Muscle of back (tissue), 13 donors: ENCODE data around the gene SCARF2. TPM values are rescaled to one million over a fixed set of nuclear protein-coding genes. Genes with fewer than 3 reads are reported as not detected.
"Not testable (repeated sequence)": the region's sequence is repeated elsewhere in the genome, so short reads cannot be mapped to it uniquely, and the experiment has no call there.

ENCODE experiments used
- DNase-seq, 3 donors: peaks; one replicate each; pipeline versions ENCODE4 v3.0.0 to v3.0.0-alpha.2; 2013
- long read RNA-seq, 9 donors: transcript quantifications; one replicate each; lab custom pipeline, GENCODE V29; 2026
- polyA plus RNA-seq, 10 donors: library from polyadenylated mRNA; unstranded; fragments of 120-200 nt; gene quantifications; one replicate each; pipeline ENCODE4 v1.2.1, GENCODE V29; 2013; ENCODE audit not compliant: insufficient read length in 10 of 10

SCARF2 gene, protein sequence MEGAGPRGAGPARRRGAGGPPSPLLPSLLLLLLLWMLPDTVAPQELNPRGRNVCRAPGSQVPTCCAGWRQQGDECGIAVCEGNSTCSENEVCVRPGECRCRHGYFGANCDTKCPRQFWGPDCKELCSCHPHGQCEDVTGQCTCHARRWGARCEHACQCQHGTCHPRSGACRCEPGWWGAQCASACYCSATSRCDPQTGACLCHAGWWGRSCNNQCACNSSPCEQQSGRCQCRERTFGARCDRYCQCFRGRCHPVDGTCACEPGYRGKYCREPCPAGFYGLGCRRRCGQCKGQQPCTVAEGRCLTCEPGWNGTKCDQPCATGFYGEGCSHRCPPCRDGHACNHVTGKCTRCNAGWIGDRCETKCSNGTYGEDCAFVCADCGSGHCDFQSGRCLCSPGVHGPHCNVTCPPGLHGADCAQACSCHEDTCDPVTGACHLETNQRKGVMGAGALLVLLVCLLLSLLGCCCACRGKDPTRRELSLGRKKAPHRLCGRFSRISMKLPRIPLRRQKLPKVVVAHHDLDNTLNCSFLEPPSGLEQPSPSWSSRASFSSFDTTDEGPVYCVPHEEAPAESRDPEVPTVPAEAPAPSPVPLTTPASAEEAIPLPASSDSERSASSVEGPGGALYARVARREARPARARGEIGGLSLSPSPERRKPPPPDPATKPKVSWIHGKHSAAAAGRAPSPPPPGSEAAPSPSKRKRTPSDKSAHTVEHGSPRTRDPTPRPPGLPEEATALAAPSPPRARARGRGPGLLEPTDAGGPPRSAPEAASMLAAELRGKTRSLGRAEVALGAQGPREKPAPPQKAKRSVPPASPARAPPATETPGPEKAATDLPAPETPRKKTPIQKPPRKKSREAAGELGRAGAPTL
- polyA plus RNA-seq: 10 to 100 TPM in 9 of 10 donors, 1 to 10 TPM in 1; 9.5 to 21.0 (median 14.5) TPM
- long read RNA-seq, donor 1, partial matches to known transcripts: 0 of 1 reads
- long read RNA-seq, donor 1, other reads (novel, unspliced or antisense): 0 of 1 reads
- long read RNA-seq, donor 2, partial matches to known transcripts: 0 of 1 reads
- long read RNA-seq, donor 2, other reads (novel, unspliced or antisense): 0 of 1 reads
- long read RNA-seq, donor 3: 0 reads
- long read RNA-seq, donor 4, partial matches to known transcripts: 0 of 5 reads
- long read RNA-seq, donor 4, other reads (novel, unspliced or antisense): 0 of 5 reads
- long read RNA-seq, donor 5, partial matches to known transcripts: 0 of 4 reads
- long read RNA-seq, donor 5, other reads (novel, unspliced or antisense): 0 of 4 reads
- long read RNA-seq, donor 6, partial matches to known transcripts: 0 of 1 reads
- long read RNA-seq, donor 6, other reads (novel, unspliced or antisense): 0 of 1 reads
- long read RNA-seq, donor 7, partial matches to known transcripts: 0 of 2 reads
- long read RNA-seq, donor 7, other reads (novel, unspliced or antisense): 0 of 2 reads
- long read RNA-seq, donor 8, partial matches to known transcripts: 0 of 4 reads
- long read RNA-seq, donor 8, other reads (novel, unspliced or antisense): 0 of 4 reads
- long read RNA-seq, donor 9, partial matches to known transcripts: 0 of 1 reads
- long read RNA-seq, donor 9, other reads (novel, unspliced or antisense): 0 of 1 reads

DNA sequence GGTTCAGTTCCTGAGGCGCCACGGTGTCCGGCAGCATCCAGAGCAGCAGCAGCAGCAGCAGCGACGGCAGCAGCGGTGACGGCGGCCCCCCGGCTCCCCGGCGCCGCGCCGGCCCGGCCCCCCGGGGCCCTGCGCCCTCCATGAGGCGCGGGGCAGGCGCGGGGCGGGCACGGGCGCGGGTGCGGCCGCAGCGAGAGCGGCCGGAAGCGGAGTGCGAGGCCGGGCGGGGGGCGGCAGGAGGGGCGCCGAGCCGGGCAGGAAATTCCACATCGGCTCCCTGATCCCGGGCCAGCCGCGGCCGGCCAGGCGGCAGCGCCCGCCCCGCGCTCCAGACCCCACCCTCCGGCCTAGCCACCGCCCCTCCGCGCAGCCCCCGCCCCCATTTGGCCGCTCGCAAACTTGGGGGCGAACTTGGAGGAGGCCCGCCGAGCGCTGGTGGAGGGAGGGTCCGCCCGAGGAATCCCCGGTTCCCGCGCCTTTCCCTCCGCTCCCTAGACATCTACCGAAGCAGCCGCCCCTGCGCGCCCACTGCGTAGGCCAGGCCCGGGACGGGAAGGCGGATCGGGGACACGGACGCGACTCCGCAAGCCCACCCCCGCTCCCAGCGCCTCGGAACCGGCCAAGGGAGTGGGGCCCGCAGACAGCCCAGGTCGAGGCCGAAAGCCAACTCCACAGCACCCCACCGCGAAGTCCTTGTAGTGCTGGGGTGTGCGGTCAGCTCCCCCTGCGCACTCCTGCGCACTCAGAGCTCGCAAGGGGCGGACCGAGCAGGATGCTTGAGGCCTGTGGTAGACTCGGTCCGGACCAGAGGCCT is at the start of gene SCARF2:
Gene SCARF2 (minus strand): TSS at position 213 of the 814 bp plus-strand sequence. CDS start 71 bp downstream, at position 142.
- peak; percentile 64 to 92 (median 84) for DNase-seq

DNA sequence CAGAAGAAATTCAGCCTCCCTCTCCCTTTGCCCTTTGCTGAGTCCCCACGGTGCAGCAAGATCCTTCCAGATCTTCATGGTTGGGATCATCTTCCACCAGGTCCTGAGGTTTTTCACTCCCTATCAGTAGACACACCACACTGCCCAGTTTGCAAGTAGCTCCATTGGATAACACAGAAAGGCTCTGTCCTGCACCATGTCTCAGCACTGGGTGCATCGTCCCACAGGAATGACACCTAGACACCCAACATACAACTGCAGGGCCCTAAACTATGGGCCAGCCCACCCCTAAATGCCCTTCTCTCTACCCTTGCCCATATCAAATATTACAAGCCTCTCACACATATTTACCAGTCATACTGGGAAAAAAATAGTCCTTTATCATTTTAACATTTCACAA is 48.6 kb upstream of the SCARF2 start:
- no peak for DNase-seq

- DNase-seq: no peak
Observed at GRCh38 chr22:20484948-20485683, 47.5 kb upstream of the SCARF2 start.

DNA sequence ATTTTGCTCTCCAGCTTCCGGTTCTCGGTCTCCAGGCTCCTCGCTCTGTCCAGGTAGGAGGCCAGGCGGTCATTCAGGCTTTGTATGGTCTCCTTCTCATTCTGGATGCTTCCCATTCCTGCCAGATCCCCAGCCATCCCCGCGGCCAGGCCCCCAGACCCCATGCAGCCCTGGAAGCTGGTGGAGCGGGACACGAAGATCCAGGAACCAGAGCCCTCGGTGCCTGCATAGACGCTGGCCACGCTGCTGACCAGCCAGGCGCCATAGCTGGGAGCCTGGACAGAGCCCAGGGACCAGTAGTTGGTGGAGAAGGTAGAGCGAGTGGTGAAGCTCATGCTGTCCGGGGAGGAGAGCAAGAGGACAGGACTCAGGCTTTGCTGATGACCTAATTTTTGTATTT is 46.1 kb upstream of the SCARF2 start:
- no peak for DNase-seq

DNA sequence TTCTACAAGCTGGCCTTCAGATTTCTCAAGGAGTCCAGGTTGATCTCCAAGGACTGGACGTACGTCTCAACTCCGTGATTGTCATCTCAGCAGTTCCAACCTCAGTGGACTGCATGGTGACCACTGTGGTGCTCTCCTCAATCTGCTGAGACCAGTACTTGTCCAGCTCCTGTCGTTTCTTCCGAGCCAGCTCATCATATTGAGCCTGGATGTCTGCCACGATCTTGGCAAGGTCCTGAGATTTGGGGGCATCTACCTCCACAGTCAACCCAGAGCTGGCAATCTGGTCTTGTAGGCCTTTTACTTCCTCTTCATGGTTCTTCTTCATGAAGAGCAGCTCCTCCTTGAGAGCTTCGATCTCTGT is 45.5 kb upstream of the SCARF2 start:
- not testable (repeated sequence) for DNase-seq

DNA sequence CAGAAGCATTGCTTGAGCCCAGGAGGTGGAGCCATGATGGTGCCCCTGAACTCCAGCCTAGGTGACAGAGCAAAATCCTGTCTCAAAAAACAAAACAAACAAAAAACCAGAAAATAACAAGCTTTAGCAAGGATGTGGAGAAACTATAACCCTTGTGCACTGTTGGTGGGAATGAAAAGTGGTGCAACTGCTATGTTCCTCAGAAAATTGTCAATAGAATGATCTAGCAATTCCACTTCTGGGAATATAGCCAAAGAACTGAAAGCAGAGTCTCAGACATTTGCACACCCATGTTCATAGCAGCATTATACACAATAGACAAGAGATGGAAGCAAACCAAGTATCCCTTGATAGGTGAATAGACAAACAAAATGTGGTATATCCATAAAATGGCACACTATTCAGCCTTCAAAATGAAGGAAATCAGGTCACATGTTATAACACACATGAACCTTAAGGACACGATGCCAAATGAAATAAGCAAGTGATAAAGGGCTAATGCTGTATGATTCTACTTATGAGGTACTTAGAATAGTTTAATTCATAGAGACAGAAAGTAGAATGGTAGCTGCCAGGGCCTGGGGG is 42.1 kb upstream of the SCARF2 start:
- no peak for DNase-seq

DNA sequence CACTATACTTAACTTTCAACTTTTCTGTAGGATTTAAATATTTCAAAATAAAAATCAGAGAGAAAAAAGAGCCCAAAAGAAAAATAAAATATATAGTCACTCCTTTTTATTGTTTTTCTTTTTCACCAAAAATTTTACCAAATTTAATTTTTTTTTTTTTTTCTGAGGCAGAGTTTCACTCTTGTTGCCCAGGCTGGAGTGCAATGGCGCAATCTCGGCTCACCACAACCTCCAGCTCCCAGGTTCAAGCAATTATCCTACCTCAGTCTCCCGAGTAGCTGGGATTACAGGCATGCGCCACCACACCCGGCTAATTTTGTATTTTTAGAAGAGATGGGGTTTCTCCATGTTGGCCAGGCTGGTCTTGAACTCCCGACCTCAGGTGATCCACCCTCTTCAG is 40.4 kb upstream of the SCARF2 start:
- DNase-seq: not testable (repeated sequence)

- DNase-seq: not testable (repeated sequence)
Observed at GRCh38 chr22:20475569-20475968, 37.9 kb upstream of the SCARF2 start.

DNA sequence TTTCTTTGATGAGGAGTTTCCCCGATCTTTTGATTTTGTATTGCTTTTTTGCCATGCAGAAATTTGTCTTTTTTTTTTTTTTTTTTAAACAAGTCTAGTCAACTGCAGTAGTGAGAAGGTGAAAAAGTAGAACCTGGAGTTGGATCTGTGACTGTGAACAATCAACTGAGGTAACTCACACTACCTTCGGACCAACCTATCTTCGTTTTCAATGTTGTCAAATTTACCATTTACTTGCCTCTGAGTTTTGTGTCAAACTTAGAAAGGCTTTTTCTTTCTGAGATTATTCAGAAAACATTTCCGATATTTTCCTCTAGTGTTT is 37.5 kb upstream of the SCARF2 start:
- DNase-seq: no peak

- no peak for DNase-seq
Observed at GRCh38 chr22:20472629-20473442, 35.2 kb upstream of the SCARF2 start.

GRCh38 chr22:20471126-20471833 is 33.7 kb upstream of the SCARF2 start:
- no peak for DNase-seq

- not testable (repeated sequence) for DNase-seq
Observed at GRCh38 chr22:20470525-20470924, 32.9 kb upstream of the SCARF2 start.

GRCh38 chr22:20469110-20469868 is 31.7 kb upstream of the SCARF2 start:
- DNase-seq: peak in 1 of 3 donors; percentile 34

DNA sequence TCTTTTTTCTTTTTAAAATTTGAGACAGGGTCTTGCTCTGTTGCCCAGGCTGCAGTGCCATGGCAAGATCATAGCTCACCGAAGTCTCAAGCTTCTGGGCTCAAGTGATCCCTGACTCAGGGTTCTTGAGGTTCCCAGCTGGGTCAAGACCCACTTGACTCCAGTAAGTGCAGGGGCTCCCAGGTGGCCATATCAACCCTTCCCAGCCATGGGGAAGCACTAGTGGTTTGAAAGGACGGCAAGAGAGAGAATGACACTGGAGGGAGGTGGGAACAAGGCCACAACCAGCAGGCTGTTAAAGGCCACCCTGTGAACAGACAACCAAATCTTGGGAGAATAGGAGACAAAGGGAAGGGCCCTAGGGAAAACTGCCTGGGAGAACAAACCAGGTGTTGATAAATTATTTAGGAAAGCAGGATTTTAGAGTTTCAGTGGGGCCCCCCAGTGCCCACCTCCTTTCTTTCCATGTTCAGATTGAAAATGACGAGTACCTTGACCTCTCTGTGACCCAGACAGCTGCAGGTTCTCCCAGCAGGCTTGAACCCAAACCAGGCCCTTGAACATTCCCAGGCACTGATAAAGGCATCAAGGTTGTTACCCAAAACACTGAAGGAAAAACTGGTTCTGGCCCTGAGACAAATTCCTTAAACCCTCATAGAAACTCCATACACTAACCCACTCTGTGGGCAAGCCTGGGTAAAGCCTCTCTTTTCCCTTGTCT is 29.2 kb upstream of the SCARF2 start:
- DNase-seq: no peak

- no peak for DNase-seq
Observed at GRCh38 chr22:20465759-20466077, 28.1 kb upstream of the SCARF2 start.
